GM23338 (cell line): ENCODE data around the gene CDKAL1. TPM values are rescaled to one million over a fixed set of nuclear protein-coding genes. Genes with fewer than 3 reads are reported as not detected.

Source experiments
- ATAC-seq: fragments of 200-7000 bp; cut with Tn5 transposase; 3 replicates; pipeline ENCODE4 v1.9.1; 2020
- DNase-seq: peaks from one replicate; pipeline ENCODE4 v3.0.0-alpha.2; 2015; ENCODE audit warnings: low spot score
- H2AFZ ChIP-seq: fragments of 200-600 bp; sonication (generic); 2 replicates; pipeline ENCODE4 v1.8.0; 2016; ENCODE audit warnings: antibody characterized with exemption, mild to moderate bottlenecking, moderate library complexity
- H3F3A ChIP-seq: fragments of 200-600 bp; sonication (generic); replicated peaks from 2 replicates; pipeline ENCODE4 v1.8.0; 2017; ENCODE audit warnings: antibody characterized with exemption, mixed run types, low read depth
- H3K27ac ChIP-seq: fragments of 200-600 bp; sonication (generic); 2 replicates; pipeline ENCODE4 v1.6.1; 2016; ENCODE audit warnings: low read depth
- H3K27me3 ChIP-seq: fragments of 200-600 bp; sonication (generic); 2 replicates; pipeline ENCODE4 v1.8.0; 2016; ENCODE audit warnings: mild to moderate bottlenecking, mixed run types, moderate library complexity; ENCODE audit not compliant: insufficient read depth
- H3K36me3 ChIP-seq: fragments of 200-600 bp; sonication (generic); 2 replicates; pipeline ENCODE4 v1.8.0; 2016; ENCODE audit warnings: mild to moderate bottlenecking; ENCODE audit not compliant: insufficient read depth
- H3K4me1 ChIP-seq: fragments of 200-600 bp; sonication (generic); 2 replicates; pipeline ENCODE4 v1.8.0; 2016; ENCODE audit warnings: mild to moderate bottlenecking, moderate library complexity; ENCODE audit not compliant: insufficient read depth
- H3K4me2 ChIP-seq: fragments of 200-600 bp; sonication (generic); 2 replicates; pipeline ENCODE4 v1.7.1; 2017; ENCODE audit warnings: mixed run types
- H3K4me3 ChIP-seq: fragments of 200-600 bp; sonication (generic); 2 replicates; pipeline ENCODE4 v1.6.1; 2016; ENCODE audit warnings: mixed run types
- H3K79me2 ChIP-seq: fragments of 200-600 bp; sonication (generic); replicated peaks from 2 replicates; pipeline ENCODE4 v1.8.0; 2017; ENCODE audit warnings: mild to moderate bottlenecking; ENCODE audit not compliant: insufficient read depth
- H3K9me2 ChIP-seq: fragments of 200-600 bp; sonication (generic); 2 replicates; pipeline ENCODE4 v1.8.0; 2017; ENCODE audit not compliant: insufficient read depth
- H4K20me1 ChIP-seq: fragments of 200-600 bp; sonication (generic); replicated peaks from 2 replicates; pipeline ENCODE4 v1.8.0; 2017; ENCODE audit warnings: mild to moderate bottlenecking; ENCODE audit not compliant: insufficient read depth
- H3K27ac Mint-ChIP-seq: 2 replicates; pipeline ENCODE4 v1.8.0; 2020; ENCODE audit warnings: inconsistent platforms, mild to moderate bottlenecking, moderate library complexity, mixed read lengths
- H3K27me3 Mint-ChIP-seq: 3 replicates; pipeline ENCODE4 v1.8.0; 2022; ENCODE audit warnings: low read depth, mild to moderate bottlenecking, moderate library complexity, mixed read lengths, inconsistent platforms; ENCODE audit not compliant: insufficient read depth, poor library complexity
- H3K36me3 Mint-ChIP-seq: 3 replicates; pipeline ENCODE4 v1.8.0; 2021; ENCODE audit warnings: low read depth, mild to moderate bottlenecking, inconsistent platforms, moderate library complexity, mixed read lengths
- H3K4me1 Mint-ChIP-seq: 3 replicates; pipeline ENCODE4 v1.8.0; 2020; ENCODE audit warnings: mild to moderate bottlenecking, inconsistent platforms, mixed read lengths
- H3K4me3 Mint-ChIP-seq: 3 replicates; pipeline ENCODE4 v1.8.0; 2021; ENCODE audit warnings: moderate library complexity, mild to moderate bottlenecking, inconsistent platforms, mixed read lengths
- H3K9me3 Mint-ChIP-seq: 3 replicates; pipeline ENCODE4 v1.8.0; 2020; ENCODE audit warnings: moderate library complexity, mild to moderate bottlenecking, inconsistent platforms, mixed read lengths
- CREB1 ChIP-seq: fragments of 250-450 bp; sonication (Bioruptor Pico); IDR thresholded peaks from 2 replicates; pipeline ENCODE4 v1.5.0; 2020; ENCODE audit warnings: low read depth, mild to moderate bottlenecking, moderate library complexity
- EZH2phosphoT487 ChIP-seq: fragments of 200-600 bp; sonication (generic); IDR thresholded peaks from one replicate; pipeline ENCODE4 v1.8.1; 2018; ENCODE audit warnings: antibody characterized with exemption; ENCODE audit not compliant: unreplicated experiment
- NANOG ChIP-seq: IDR thresholded peaks from 2 replicates; pipeline ENCODE4 v1.6.1; 2016; ENCODE audit warnings: antibody characterized with exemption, borderline replicate concordance
- STAT1 ChIP-seq: IDR thresholded peaks from one replicate; pipeline ENCODE4 v1.6.1; 2016; ENCODE audit warnings: antibody characterized with exemption; ENCODE audit not compliant: unreplicated experiment
- ZNF114 ChIP-seq: fragments of 250-450 bp; sonication (Bioruptor Pico); IDR thresholded peaks from 2 replicates; pipeline ENCODE4 v1.5.0; 2020; ENCODE audit warnings: mild to moderate bottlenecking, moderate library complexity
- ZNF331 ChIP-seq: fragments of 250-450 bp; sonication (Bioruptor Pico); IDR thresholded peaks from 2 replicates; pipeline ENCODE4 v1.5.0; 2020; ENCODE audit warnings: low read depth, mild to moderate bottlenecking, moderate library complexity
- polyA plus RNA-seq: library from polyadenylated mRNA; unstranded; fragments of >200 nt; fragmentation: Nextera tagmentation; extraction: Ambion mirVana; gene quantifications from 2 replicates; pipeline ENCODE4 v1.2.1, GENCODE V29; 2016
- total RNA-seq: library from RNA; depleted of rRNA; stranded (reverse); fragments of >200 nt; shearing (Covaris generic); gene quantifications from 2 replicates; pipeline ENCODE4 v1.2.3, GENCODE V29; 2014
- TF ChIP-seq, protein P1 (sequence below): IDR thresholded peaks from one replicate; pipeline ENCODE4 v1.6.1; 2018; ENCODE audit warnings: antibody characterized with exemption; ENCODE audit not compliant: unreplicated experiment
- TF ChIP-seq, protein P2 (sequence below), 2 experiments: fragments of 200-600 bp in 1 of 2; sonication (generic) in 1 of 2; conservative IDR thresholded peaks; 2 replicates each; pipeline versions ENCODE4 v1.5.1 to v1.6.1; 2016 to 2017; ENCODE audit warnings: antibody characterized with exemption in 2 of 2, low read depth in 2 of 2, mild to moderate bottlenecking in 2 of 2, moderate library complexity in 1 of 2
- TF ChIP-seq, protein P3 (sequence below): IDR thresholded peaks from 2 replicates; pipeline ENCODE4 v1.6.1; 2016; ENCODE audit warnings: antibody characterized with exemption

Gene CDKAL1
- total and polyA plus RNA-seq, 2 experiments from 2014 or later, result 17.8 to 35.0 TPM

DNA sequence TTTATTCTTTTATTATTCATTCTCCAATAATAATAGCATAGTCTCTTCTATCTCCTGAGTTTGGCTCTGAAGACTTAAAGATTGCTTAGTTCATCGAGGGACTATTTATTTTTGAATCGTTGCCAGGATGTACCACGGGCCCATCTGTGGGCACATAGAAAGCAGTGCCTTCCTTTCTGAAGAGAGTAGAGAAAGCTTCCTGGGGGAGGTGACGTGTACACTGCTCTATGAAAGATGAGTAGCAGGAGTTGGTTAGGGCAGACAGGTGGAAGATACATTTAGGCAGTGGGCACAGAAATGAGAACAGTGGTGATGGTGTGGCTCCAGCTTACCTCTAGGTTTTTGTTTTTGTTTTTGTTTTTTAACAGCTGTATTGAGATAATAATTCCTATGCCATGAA is 98.4 kb downstream of the CDKAL1 start (continued):
- TF ChIP-seq, protein P1, sequence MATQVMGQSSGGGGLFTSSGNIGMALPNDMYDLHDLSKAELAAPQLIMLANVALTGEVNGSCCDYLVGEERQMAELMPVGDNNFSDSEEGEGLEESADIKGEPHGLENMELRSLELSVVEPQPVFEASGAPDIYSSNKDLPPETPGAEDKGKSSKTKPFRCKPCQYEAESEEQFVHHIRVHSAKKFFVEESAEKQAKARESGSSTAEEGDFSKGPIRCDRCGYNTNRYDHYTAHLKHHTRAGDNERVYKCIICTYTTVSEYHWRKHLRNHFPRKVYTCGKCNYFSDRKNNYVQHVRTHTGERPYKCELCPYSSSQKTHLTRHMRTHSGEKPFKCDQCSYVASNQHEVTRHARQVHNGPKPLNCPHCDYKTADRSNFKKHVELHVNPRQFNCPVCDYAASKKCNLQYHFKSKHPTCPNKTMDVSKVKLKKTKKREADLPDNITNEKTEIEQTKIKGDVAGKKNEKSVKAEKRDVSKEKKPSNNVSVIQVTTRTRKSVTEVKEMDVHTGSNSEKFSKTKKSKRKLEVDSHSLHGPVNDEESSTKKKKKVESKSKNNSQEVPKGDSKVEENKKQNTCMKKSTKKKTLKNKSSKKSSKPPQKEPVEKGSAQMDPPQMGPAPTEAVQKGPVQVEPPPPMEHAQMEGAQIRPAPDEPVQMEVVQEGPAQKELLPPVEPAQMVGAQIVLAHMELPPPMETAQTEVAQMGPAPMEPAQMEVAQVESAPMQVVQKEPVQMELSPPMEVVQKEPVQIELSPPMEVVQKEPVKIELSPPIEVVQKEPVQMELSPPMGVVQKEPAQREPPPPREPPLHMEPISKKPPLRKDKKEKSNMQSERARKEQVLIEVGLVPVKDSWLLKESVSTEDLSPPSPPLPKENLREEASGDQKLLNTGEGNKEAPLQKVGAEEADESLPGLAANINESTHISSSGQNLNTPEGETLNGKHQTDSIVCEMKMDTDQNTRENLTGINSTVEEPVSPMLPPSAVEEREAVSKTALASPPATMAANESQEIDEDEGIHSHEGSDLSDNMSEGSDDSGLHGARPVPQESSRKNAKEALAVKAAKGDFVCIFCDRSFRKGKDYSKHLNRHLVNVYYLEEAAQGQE, result no peak
- no peak for TF ChIP-seq NANOG
- no peak for TF ChIP-seq ZNF114
- TF ChIP-seq, protein P2, sequence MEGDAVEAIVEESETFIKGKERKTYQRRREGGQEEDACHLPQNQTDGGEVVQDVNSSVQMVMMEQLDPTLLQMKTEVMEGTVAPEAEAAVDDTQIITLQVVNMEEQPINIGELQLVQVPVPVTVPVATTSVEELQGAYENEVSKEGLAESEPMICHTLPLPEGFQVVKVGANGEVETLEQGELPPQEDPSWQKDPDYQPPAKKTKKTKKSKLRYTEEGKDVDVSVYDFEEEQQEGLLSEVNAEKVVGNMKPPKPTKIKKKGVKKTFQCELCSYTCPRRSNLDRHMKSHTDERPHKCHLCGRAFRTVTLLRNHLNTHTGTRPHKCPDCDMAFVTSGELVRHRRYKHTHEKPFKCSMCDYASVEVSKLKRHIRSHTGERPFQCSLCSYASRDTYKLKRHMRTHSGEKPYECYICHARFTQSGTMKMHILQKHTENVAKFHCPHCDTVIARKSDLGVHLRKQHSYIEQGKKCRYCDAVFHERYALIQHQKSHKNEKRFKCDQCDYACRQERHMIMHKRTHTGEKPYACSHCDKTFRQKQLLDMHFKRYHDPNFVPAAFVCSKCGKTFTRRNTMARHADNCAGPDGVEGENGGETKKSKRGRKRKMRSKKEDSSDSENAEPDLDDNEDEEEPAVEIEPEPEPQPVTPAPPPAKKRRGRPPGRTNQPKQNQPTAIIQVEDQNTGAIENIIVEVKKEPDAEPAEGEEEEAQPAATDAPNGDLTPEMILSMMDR (conservative IDR thresholded peaks at IDR 0.05; ENCODE audit: low read depth in 2 of 2), result no peak

DNA sequence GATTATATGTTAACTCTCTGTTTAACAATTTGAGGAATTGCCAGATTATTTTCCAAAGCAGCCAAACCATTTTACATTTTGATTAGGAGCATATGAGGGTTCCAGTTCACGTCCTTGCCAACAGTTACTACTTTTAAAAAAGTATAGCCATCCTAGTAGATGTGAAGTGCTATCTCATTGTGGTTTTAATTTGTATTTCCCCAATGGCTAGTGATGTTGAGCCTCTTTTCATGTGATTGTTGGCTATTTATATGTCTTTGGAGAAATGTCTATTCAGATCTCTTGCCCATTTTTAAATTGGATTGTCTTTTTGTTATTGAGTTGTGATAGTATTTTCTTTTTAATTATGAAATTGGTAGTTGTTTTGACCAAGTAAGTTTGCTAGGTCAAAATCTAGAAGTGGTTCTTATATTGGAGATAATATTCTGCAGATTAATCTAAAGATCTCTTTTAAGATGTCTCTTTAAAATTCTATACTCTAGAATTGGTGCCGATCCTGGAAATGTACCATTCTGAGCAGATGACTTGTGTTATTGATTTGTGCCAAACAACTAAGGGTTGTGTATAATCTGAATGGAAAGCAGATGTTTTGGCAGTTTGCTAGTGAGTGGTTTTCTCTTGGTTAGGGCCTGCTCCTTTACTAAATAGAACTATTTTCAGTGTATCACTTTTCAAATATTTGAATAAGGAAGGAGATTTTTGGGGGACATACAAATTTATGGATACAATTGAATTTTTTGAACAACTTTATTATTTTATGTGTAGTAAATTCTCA is 99.5 kb downstream of the CDKAL1 start:
- H3K9me3 Mint-ChIP-seq, result no peaks in the 10 kb centered on the region
- Histone ChIP-seq H3K27ac (no peak overlapping the region), H2AFZ (no peak overlapping the region), H4K20me1 (no peaks in the 10 kb centered on the region), H3K4me3 (no peak overlapping the region), H3K27me3 (no peaks in the 10 kb centered on the region), H3K4me1 (peaks cover 26% of the 10 kb centered on the region), H3K36me3 (no peaks in the 10 kb centered on the region), H3K79me2 (peaks cover 20% of the 10 kb centered on the region), H3K4me2 (no peak overlapping the region), H3F3A (no peaks in the 10 kb centered on the region), H3K9me2 (no peaks in the 10 kb centered on the region; the same call in 1 of the 2 replicates)
- H3K27me3 Mint-ChIP-seq, result no peaks in the 10 kb centered on the region
- H3K27ac Mint-ChIP-seq, result no peak overlapping the region
- no peak for ATAC-seq
- no peaks in the 10 kb centered on the region for H3K36me3 Mint-ChIP-seq
- DNase-seq, result no peak
- H3K4me3 Mint-ChIP-seq, result no peak overlapping the region
- H3K4me1 Mint-ChIP-seq, result peaks cover 28% of the 10 kb centered on the region
- TF ChIP-seq EZH2phosphoT487 (no peak), ZNF331 (CRISPR knock-in tag) (no peak), CREB1 (CRISPR knock-in tag) (no peak), STAT1 (no peak), ZNF114 (no peak)
- TF ChIP-seq, protein P3, sequence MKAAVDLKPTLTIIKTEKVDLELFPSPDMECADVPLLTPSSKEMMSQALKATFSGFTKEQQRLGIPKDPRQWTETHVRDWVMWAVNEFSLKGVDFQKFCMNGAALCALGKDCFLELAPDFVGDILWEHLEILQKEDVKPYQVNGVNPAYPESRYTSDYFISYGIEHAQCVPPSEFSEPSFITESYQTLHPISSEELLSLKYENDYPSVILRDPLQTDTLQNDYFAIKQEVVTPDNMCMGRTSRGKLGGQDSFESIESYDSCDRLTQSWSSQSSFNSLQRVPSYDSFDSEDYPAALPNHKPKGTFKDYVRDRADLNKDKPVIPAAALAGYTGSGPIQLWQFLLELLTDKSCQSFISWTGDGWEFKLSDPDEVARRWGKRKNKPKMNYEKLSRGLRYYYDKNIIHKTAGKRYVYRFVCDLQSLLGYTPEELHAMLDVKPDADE, result no peak
- TF ChIP-seq, protein P2 (conservative IDR thresholded peaks at IDR 0.05; ENCODE audit: low read depth in 2 of 2), result no peak
